Body of pancreas (tissue), 4 donors: ENCODE data around the gene RGS14. TPM values are rescaled to one million over a fixed set of nuclear protein-coding genes. Genes with fewer than 3 reads are reported as not detected.
A peak's percentile ranks its signal among the peaks of the same experiment; 100 is the strongest.

Experiments used
- ATAC-seq: fragments of 150-250 bp; one replicate; pipeline ENCODE4 v1.9.1; 2016
- DNase-seq, 4 donors: peaks; one replicate each; pipeline ENCODE4 v3.0.0-alpha.2; 2019
- H3K27ac ChIP-seq, 4 donors: fragments of 200-600 bp; sonication (generic); 1 replicate in 3 of 4; 2 replicates in 1 of 4; pipeline versions ENCODE4 v1.5.1 to v1.6.1; 2016 to 2019; ENCODE audit warnings: mild to moderate bottlenecking in 1 of 4, mixed read lengths in 1 of 4, moderate library complexity in 1 of 4
- H3K27me3 ChIP-seq, 2 donors: fragments of 200-600 bp; sonication (generic); one replicate each; pipeline ENCODE4 v1.6.0; 2016; ENCODE audit warnings: mild to moderate bottlenecking in 1 of 2
- H3K36me3 ChIP-seq, 2 donors: fragments of 200-600 bp; sonication (generic); replicated peaks in 1 of 2; 2 replicates each; pipeline ENCODE4 v1.5.1; 2016; ENCODE audit warnings: low read depth in 2 of 2; ENCODE audit not compliant: insufficient read depth in 1 of 2
- H3K4me1 ChIP-seq: fragments of 200-600 bp; sonication (generic); one replicate; pipeline ENCODE4 v1.6.0; 2016
- H3K4me3 ChIP-seq, 2 donors: fragments of 200-600 bp; sonication (generic); 1 replicate in 1 of 2; 2 replicates in 1 of 2; pipeline ENCODE4 v1.5.1; 2016 to 2019
- H3K9me3 ChIP-seq, 3 donors: fragments of 200-600 bp; sonication (generic); 1 replicate in 2 of 3; 2 replicates in 1 of 3; pipeline ENCODE4 v1.5.1; 2016
- CTCF ChIP-seq, 7 experiments: fragments of 450-650 bp in 4 of 7; fragments of 200-600 bp in 3 of 7; sonication (generic) in 3 of 7; IDR thresholded peaks; one replicate each; pipeline ENCODE4 v1.5.1; 2016 to 2019; ENCODE audit warnings: antibody characterized with exemption in 7 of 7
- POLR2A ChIP-seq, 3 donors: fragments of 450-650 bp; IDR thresholded peaks; one replicate each; pipeline ENCODE4 v1.6.1; 2016; ENCODE audit warnings: antibody characterized with exemption in 3 of 3, mild to moderate bottlenecking in 2 of 3
- WGBS, 2 donors: methylation state at CpG; one replicate each; pipeline ENCODE4 v1.1.5; 2017; 5-methylcytosine and 5-hydroxymethylcytosine counted together
- intact Hi-C: fragments of 100-400 bp; cut with DNase I; formaldehyde crosslinking; loops from one replicate; pipeline ENCODE4 v1.15.1; 2023
- total RNA-seq, 2 donors: library from RNA; depleted of rRNA; stranded (reverse); fragments of >200 nt; gene quantifications; one replicate each; pipeline ENCODE4 v1.1.0, GENCODE V29; 2016

The RGS14 gene
- 10 to 100 TPM; 15.0 to 39.2 TPM for total RNA-seq

DNA sequence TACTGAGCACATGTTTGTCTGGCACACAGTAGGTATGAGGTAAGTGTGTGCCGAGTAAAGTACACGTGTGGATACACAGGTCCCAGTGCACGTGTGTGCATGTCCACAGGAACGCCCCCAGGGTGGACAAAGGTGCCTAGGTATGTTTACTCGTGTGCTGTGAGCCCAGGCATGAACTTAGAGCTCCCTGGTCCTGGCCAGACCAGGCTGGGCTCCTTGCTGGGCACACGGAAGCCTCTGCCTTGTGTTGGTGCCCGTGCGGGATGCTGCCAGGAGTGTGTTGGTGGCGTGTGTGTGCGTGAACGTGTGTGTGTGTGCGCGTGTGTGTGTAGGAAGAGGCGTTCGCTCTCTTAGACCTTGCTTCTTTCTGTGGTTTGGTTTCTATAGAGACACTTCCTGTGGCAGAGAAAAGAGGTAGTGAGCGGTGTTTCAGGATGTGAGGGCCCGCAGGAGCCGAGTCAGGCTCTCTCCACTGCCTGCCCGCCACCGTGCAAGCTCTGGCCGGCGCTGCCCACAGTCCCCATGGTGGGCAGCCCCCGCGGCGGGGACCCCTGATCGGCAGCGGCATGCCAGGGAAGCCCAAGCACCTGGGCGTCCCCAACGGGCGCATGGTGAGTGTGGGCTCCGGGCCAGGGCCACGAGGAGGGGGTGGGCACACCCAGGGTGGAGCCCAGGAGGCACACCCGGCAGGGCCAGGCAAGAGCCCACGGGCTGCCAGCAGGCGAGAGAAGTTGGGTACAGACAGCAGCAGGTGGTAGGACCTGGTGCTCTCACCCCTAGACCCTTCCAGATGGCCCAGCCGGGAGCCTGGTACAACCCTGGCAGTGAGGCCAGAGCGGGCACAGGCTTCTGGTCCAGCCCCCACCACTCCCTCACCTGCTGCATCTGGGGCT lies at the start of gene RGS14:
Gene RGS14, plus strand, starts transcription at position 466 of the 893 bp plus-strand sequence. Its CDS starts 101 bp downstream, at position 567.
- DNase-seq (peak in 1 of 4 donors; percentile 35), ATAC-seq (no peak)
- Histone ChIP-seq H3K27me3 (no peaks in the 10 kb centered on the region), H3K27ac (no peak within 1 kb of the TSS), H3K36me3 (no peaks in the 10 kb centered on the region), H3K4me1 (peaks cover 7% of the 10 kb centered on the region), H3K4me3 (no peak within 1 kb of the TSS), H3K9me3 (no peaks in the 10 kb centered on the region)
- WGBS, 2 donors: 46 to 61% methylated on average over 15 to 37 of the region's 37 CpGs
- TF ChIP-seq POLR2A (IDR thresholded peaks at IDR 0.05): no peak
- no peak for TF ChIP-seq CTCF (IDR thresholded peaks at IDR 0.05)
- intact Hi-C loops: loop anchor here (5.0 kb wide), 1 partner anchor 35 kb away; no protein-coding TSS in a partner anchor

- H3K27me3 ChIP-seq: no peaks in the 10 kb centered on the region
- DNase-seq: peak in 2 of 4 donors; percentile 40 to 44
- H3K27ac ChIP-seq: peak overlapping the region; percentile 50 to 74 (median 60)
- peaks cover 0 to 8% of the 10 kb centered on the region in 2 donors for H3K36me3 ChIP-seq
- TF ChIP-seq CTCF (IDR thresholded peaks at IDR 0.05) (no peak), POLR2A (IDR thresholded peaks at IDR 0.05) (no peak)
- no peaks in the 10 kb centered on the region for H3K9me3 ChIP-seq
- H3K4me1 ChIP-seq: peaks cover 81% of the 10 kb centered on the region
- no peak overlapping the region for H3K4me3 ChIP-seq
- intact Hi-C loops: no loop called here
- ATAC-seq: no peak
- WGBS, 2 donors: 45 to 47% methylated on average over 11 of the region's 11 CpGs
Measured at GRCh38 chr5:177308740-177309139, 49.0 kb upstream of the RGS14 start.

DNA sequence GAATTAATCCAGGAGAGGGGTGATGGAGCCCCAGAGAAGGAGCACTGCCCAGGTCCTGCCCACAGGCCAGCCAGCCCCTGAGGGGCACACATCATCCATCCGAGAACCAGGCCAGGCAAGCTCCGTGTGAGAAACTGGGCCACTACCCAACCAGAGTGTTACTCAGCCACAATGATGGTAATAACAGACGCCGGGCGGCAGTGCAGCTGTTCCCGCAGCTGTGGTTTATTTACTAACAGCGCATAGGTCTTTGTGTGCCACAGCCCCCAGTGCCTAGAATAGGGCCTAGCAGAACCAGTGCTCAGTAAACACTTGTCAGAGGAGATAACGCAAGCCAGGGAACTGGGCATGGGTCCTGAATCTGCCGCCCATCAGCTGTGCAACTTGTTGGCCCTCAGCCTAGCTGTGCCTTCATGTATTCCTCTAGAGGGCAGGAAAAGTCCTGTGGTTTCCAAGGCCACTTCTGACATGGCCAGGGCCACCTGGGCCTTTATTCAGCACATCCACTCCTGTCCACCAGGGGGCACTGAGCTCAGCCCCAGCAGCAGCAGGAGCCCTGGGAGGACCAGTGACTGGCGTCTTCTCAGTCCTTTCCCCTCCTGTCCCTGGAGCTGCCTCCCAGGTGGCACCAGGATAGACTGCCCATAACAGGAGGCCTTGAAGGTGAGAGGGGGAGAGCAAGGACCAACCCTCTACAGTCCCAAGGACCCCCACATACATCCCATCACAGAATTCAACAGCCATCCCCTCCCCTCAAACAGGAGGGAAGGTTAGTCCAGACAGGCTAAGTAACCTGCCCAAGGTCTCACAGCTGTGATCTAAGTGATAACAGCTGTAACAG lies 48.2 kb upstream of the RGS14 start:
- Histone ChIP-seq H3K27ac (peak overlapping the region; percentile 50 to 74 (median 60)), H3K27me3 (no peaks in the 10 kb centered on the region), H3K36me3 (peaks cover 0 to 8% of the 10 kb centered on the region in 2 donors), H3K9me3 (no peaks in the 10 kb centered on the region), H3K4me1 (peaks cover 75% of the 10 kb centered on the region), H3K4me3 (no peak overlapping the region)
- TF ChIP-seq CTCF (IDR thresholded peaks at IDR 0.05) (peak in 6 of 7 experiments; percentile 50 to 73 (median 62)), POLR2A (IDR thresholded peaks at IDR 0.05) (no peak)
- WGBS, 2 donors: 48 to 55% methylated on average over 10 of the region's 10 CpGs
- intact Hi-C loops: loop anchor here (5.0 to 10.0 kb wide), 2 partner anchors 68 to 165 kb away; partner anchors contain the start of gene DBN1
- ATAC-seq (peak; percentile 36), DNase-seq (peak; percentile 69 to 75 (median 70))

- H3K36me3 ChIP-seq: peaks cover 0 to 8% of the 10 kb centered on the region in 2 donors
- H3K4me3 ChIP-seq: no peak overlapping the region
- no peak for DNase-seq
- no peaks in the 10 kb centered on the region for H3K27me3 ChIP-seq
- no peaks in the 10 kb centered on the region for H3K9me3 ChIP-seq
- 87 to 91% methylated on average over 7 to 11 of the region's 13 CpGs for WGBS, 2 donors
- peaks cover 67% of the 10 kb centered on the region for H3K4me1 ChIP-seq
- TF ChIP-seq POLR2A (IDR thresholded peaks at IDR 0.05): no peak
- no peak for TF ChIP-seq CTCF (IDR thresholded peaks at IDR 0.05)
- intact Hi-C loops: loop anchor here (5.0 to 10.0 kb wide), 2 partner anchors 67 to 164 kb away; partner anchors contain the start of gene DBN1
- H3K27ac ChIP-seq: peak overlapping the region in 1 of 4 donors; percentile 69
- ATAC-seq: no peak
Measured at GRCh38 chr5:177310332-177310731, 47.4 kb upstream of the RGS14 start.
